Esophagus squamous epithelium (tissue), 5 donors: ENCODE results near the gene KIZ. TPM values are rescaled to one million over a fixed set of nuclear protein-coding genes. Genes with fewer than 3 reads are reported as not detected.

Source experiments
- DNase-seq: peaks from one replicate; lab custom pipeline; 2025; lab: John Stamatoyannopoulos, UW
- H3K27ac ChIP-seq, 4 donors: fragments of 200-600 bp; sonication (generic); one replicate each; pipeline ENCODE4 v1.5.1; 2016 to 2019; ENCODE audit warnings: mild to moderate bottlenecking in 1 of 4
- H3K27me3 ChIP-seq, 4 donors: fragments of 200-600 bp; sonication (generic); 1 replicate in 3 of 4; 2 replicates in 1 of 4; pipeline versions ENCODE4 v1.5.1 to v1.6.0; 2017 to 2021; ENCODE audit warnings: antibody characterized with exemption in 1 of 4
- H3K36me3 ChIP-seq, 3 donors: fragments of 200-600 bp; sonication (generic); one replicate each; pipeline ENCODE4 v1.5.1; 2016 to 2019
- H3K4me1 ChIP-seq, 3 donors: fragments of 200-600 bp; sonication (generic); one replicate each; pipeline ENCODE4 v1.5.1; 2017 to 2019
- H3K4me3 ChIP-seq, 4 donors: fragments of 200-600 bp; sonication (generic); 1 replicate in 3 of 4; 2 replicates in 1 of 4; pipeline ENCODE4 v1.5.1; 2016 to 2019; ENCODE audit warnings: mild to moderate bottlenecking in 2 of 4, moderate library complexity in 1 of 4
- H3K9me3 ChIP-seq, 3 donors: fragments of 200-600 bp; sonication (generic); one replicate each; pipeline ENCODE4 v1.5.1; 2016 to 2019
- CTCF ChIP-seq, 6 experiments: fragments of 450-650 bp in 4 of 6; fragments of 200-600 bp in 2 of 6; sonication (generic) in 2 of 6; IDR thresholded peaks; one replicate each; pipeline ENCODE4 v1.5.1; 2016 to 2019; ENCODE audit warnings: antibody characterized with exemption in 6 of 6, mild to moderate bottlenecking in 4 of 6, moderate library complexity in 4 of 6
- POLR2A ChIP-seq, 4 donors: fragments of 450-650 bp; IDR thresholded peaks; one replicate each; pipeline ENCODE4 v1.6.1; 2017; ENCODE audit warnings: antibody characterized with exemption in 4 of 4, mild to moderate bottlenecking in 4 of 4, moderate library complexity in 3 of 4
- WGBS, 2 donors: methylation state at CpG; one replicate each; pipeline ENCODE4 v1.1.5; 2018; 5-methylcytosine and 5-hydroxymethylcytosine counted together
- intact Hi-C: fragments of 100-400 bp; cut with DNase I; formaldehyde crosslinking; loops from one replicate; pipeline ENCODE4 v1.15.0; 2022
- total RNA-seq, 4 donors: library from RNA; depleted of rRNA; stranded (reverse); fragments of >200 nt; gene quantifications; one replicate each; pipeline ENCODE4 v1.1.0, GENCODE V29; 2016
- donor health status: DM: yes; HTN: yes; CAD: no.

KIZ gene
- total RNA-seq, 4 donors from 2014 or later: 2.2 to 15.3 (median 9.1) TPM

- intact Hi-C loops: no loop called here
- Histone ChIP-seq H3K4me1 (no peaks in the 10 kb centered on the region), H3K4me3 (no peak overlapping the region), H3K9me3 (no peaks in the 10 kb centered on the region), H3K27ac (no peak overlapping the region), H3K27me3 (peaks cover 0 to 24% (median 0%) of the 10 kb centered on the region in 4 donors), H3K36me3 (no peaks in the 10 kb centered on the region)
- no peak for DNase-seq
- WGBS, 2 donors: 52 to 54% methylated on average over 4 of the region's 4 CpGs
- TF ChIP-seq POLR2A (IDR thresholded peaks at IDR 0.05): no peak
- no peak for TF ChIP-seq CTCF (IDR thresholded peaks at IDR 0.05)
Measured at GRCh38 chr20:21118138-21118537, 7.7 kb upstream of the KIZ start.

- DNase-seq: no peak
- no peak for TF ChIP-seq POLR2A (IDR thresholded peaks at IDR 0.05)
- TF ChIP-seq CTCF (IDR thresholded peaks at IDR 0.05): no peak
- Histone ChIP-seq H3K9me3 (no peaks in the 10 kb centered on the region), H3K27me3 (peaks cover 0 to 24% (median 0%) of the 10 kb centered on the region in 4 donors), H3K4me3 (no peak overlapping the region), H3K36me3 (no peaks in the 10 kb centered on the region), H3K27ac (no peak overlapping the region), H3K4me1 (no peaks in the 10 kb centered on the region)
- intact Hi-C loops: no loop called here
- 79 to 92% methylated on average over 2 of the region's 2 CpGs for WGBS, 2 donors
Measured at GRCh38 chr20:21118782-21119181, 7.1 kb upstream of the KIZ start.

- 92 to 100% methylated on average over 2 to 3 of the region's 3 CpGs for WGBS, 2 donors
- peaks cover 0 to 6% (median 0%) of the 10 kb centered on the region in 4 donors for H3K27me3 ChIP-seq
- no peak overlapping the region for H3K4me3 ChIP-seq
- peaks cover 0 to 24% (median 5%) of the 10 kb centered on the region in 3 donors for H3K4me1 ChIP-seq
- H3K36me3 ChIP-seq: no peaks in the 10 kb centered on the region
- no peak for TF ChIP-seq POLR2A (IDR thresholded peaks at IDR 0.05)
- TF ChIP-seq CTCF (IDR thresholded peaks at IDR 0.05): no peak
- no peak overlapping the region for H3K27ac ChIP-seq
- no peaks in the 10 kb centered on the region for H3K9me3 ChIP-seq
- intact Hi-C loops: no loop called here
- no peak for DNase-seq
Measured at GRCh38 chr20:21124190-21124589, 1.7 kb upstream of the KIZ start.

- Histone ChIP-seq H3K9me3 (no peaks in the 10 kb centered on the region), H3K4me3 (peak overlapping the region; percentile 78 to 97 (median 94)), H3K4me1 (peaks cover 0 to 24% (median 5%) of the 10 kb centered on the region in 3 donors), H3K27ac (peak overlapping the region; percentile 79 to 89 (median 86)), H3K36me3 (peaks cover 0 to 2% (median 0%) of the 10 kb centered on the region in 3 donors), H3K27me3 (no peaks in the 10 kb centered on the region)
- TF ChIP-seq POLR2A (IDR thresholded peaks at IDR 0.05): no peak
- TF ChIP-seq CTCF (IDR thresholded peaks at IDR 0.05): peak in 1 of 6 experiments; percentile 26
- intact Hi-C loops: no loop called here
- 3 to 7% methylated on average over 20 to 25 of the region's 25 CpGs for WGBS, 2 donors
- DNase-seq: no peak
Measured at GRCh38 chr20:21125072-21125848, 622 bp upstream of the KIZ start.

- peaks cover 0 to 11% (median 0%) of the 10 kb centered on the region in 3 donors for H3K36me3 ChIP-seq
- peaks cover 0 to 24% (median 5%) of the 10 kb centered on the region in 3 donors for H3K4me1 ChIP-seq
- peak overlapping the region; percentile 78 to 97 (median 94) for H3K4me3 ChIP-seq
- no peak for DNase-seq
- intact Hi-C loops: no loop called here
- H3K27ac ChIP-seq: peak overlapping the region; percentile 85 to 91 (median 88)
- no peak for TF ChIP-seq POLR2A (IDR thresholded peaks at IDR 0.05)
- TF ChIP-seq CTCF (IDR thresholded peaks at IDR 0.05): no peak
- 11 to 12% methylated on average over 8 of the region's 8 CpGs for WGBS, 2 donors
- H3K27me3 ChIP-seq: no peaks in the 10 kb centered on the region
- no peaks in the 10 kb centered on the region for H3K9me3 ChIP-seq
Measured at GRCh38 chr20:21126581-21126870, 644 bp downstream of the KIZ start.
